GM12878 (cell line): ENCODE measurements around the gene HOXD10.

Experiments
- CEBPB ChIP-seq, 2 experiments: fragments of 150-350 bp in 1 of 2; IDR thresholded peaks; 2 replicates each; pipeline ENCODE4 v1.6.1; 2012 to 2014; ENCODE audit warnings: low read depth in 2 of 2, low read length in 2 of 2, borderline replicate concordance in 1 of 2, inconsistent platforms in 1 of 2
- CTCF ChIP-seq, 3 experiments: IDR thresholded peaks in 2 of 3; conservative IDR thresholded peaks in 1 of 3; 2 replicates each; pipeline ENCODE4 v1.5.1; 2011; ENCODE audit warnings: low read depth in 3 of 3, low read length in 3 of 3, mild to moderate bottlenecking in 3 of 3, control low read depth in 2 of 3, moderate library complexity in 2 of 3, inconsistent platforms in 1 of 3, mixed read lengths in 1 of 3; ENCODE audit not compliant: control insufficient read depth in 2 of 3, insufficient read depth in 1 of 3; ENCODE audit errors: extremely low read depth in 1 of 3
- ELK1 ChIP-seq: IDR thresholded peaks from 2 replicates; pipeline ENCODE4 v1.6.1; 2012; ENCODE audit warnings: low read depth, low read length, improper control_type of control experiment
- ETV6 ChIP-seq, 2 experiments: fragments of 450-650 bp in 1 of 2; IDR thresholded peaks in 1 of 2; conservative IDR thresholded peaks in 1 of 2; 2 replicates each; pipeline ENCODE4 v1.6.1; 2014; ENCODE audit warnings: antibody characterized with exemption in 1 of 2, borderline replicate concordance in 1 of 2, low read depth in 1 of 2, mild to moderate bottlenecking in 1 of 2, moderate library complexity in 1 of 2
- EZH2 ChIP-seq: IDR thresholded peaks from 2 replicates; pipeline ENCODE4 v1.6.1; 2012; ENCODE audit warnings: low read depth, mild to moderate bottlenecking, control low read depth, inconsistent platforms, low read length, borderline replicate concordance; ENCODE audit not compliant: control insufficient read depth
- GABPA ChIP-seq: IDR thresholded peaks from 2 replicates; pipeline ENCODE4 v1.6.1; 2014; ENCODE audit warnings: antibody characterized with exemption, low read depth, mild to moderate bottlenecking, inconsistent platforms
- NFIC ChIP-seq: IDR thresholded peaks from 2 replicates; pipeline ENCODE4 v1.6.1; 2012; ENCODE audit warnings: low read depth, mild to moderate bottlenecking, inconsistent platforms, low read length, moderate library complexity
- POLR2A ChIP-seq: IDR thresholded peaks from 2 replicates; pipeline ENCODE4 v1.6.1; 2011; ENCODE audit warnings: low read depth, mild to moderate bottlenecking, low read length
- TF ChIP-seq, protein P1 (sequence below): fragments of 450-650 bp; IDR thresholded peaks from 2 replicates; pipeline ENCODE4 v1.6.1; 2017; ENCODE audit warnings: mild to moderate bottlenecking

GRCh38 chr2:176123411-176124109, 7.0 kb downstream of the HOXD10 start:
- TF ChIP-seq ELK1 (no peak), GABPA (no peak), CEBPB (IDR thresholded peaks at IDR 0.05; ENCODE audit: borderline replicate concordance in 1 of 2, low read depth in 2 of 2, low read length in 2 of 2) (no peak), ETV6 (conservative IDR thresholded peaks at IDR 0.05 in 1 of 2, IDR thresholded peaks at IDR 0.05 in 1 of 2; ENCODE audit: borderline replicate concordance in 1 of 2, low read depth in 1 of 2) (no peak), EZH2 (no peak), POLR2A (no peak), CTCF (IDR thresholded peaks at IDR 0.05 in 2 of 3, conservative IDR thresholded peaks at IDR 0.05 in 1 of 3; ENCODE audit: control insufficient read depth in 2 of 3, extremely low read depth in 1 of 3, insufficient read depth in 1 of 3, low read depth in 3 of 3, low read length in 3 of 3) (no peak), NFIC (no peak)
- TF ChIP-seq, protein P1, sequence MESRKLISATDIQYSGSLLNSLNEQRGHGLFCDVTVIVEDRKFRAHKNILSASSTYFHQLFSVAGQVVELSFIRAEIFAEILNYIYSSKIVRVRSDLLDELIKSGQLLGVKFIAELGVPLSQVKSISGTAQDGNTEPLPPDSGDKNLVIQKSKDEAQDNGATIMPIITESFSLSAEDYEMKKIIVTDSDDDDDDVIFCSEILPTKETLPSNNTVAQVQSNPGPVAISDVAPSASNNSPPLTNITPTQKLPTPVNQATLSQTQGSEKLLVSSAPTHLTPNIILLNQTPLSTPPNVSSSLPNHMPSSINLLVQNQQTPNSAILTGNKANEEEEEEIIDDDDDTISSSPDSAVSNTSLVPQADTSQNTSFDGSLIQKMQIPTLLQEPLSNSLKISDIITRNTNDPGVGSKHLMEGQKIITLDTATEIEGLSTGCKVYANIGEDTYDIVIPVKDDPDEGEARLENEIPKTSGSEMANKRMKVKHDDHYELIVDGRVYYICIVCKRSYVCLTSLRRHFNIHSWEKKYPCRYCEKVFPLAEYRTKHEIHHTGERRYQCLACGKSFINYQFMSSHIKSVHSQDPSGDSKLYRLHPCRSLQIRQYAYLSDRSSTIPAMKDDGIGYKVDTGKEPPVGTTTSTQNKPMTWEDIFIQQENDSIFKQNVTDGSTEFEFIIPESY = no peak
